Kidney capillary endothelial cell (primary cell): ENCODE measurements around the gene OAS2.

Experiments used
- DNase-seq: peaks from one replicate; pipeline ENCODE4 v3.0.0-alpha.2; 2018; ENCODE audit warnings: low spot score

OAS2 gene

GRCh38 chr12:113022563-113023297, 44.4 kb downstream of the OAS2 start:
- DNase-seq, result no peak

GRCh38 chr12:113027726-113028125, 49.4 kb downstream of the OAS2 start:
- DNase-seq, result no peak

GRCh38 chr12:113030875-113031525, 52.7 kb downstream of the OAS2 start:
- peak; percentile 56 for DNase-seq

GRCh38 chr12:113039911-113040445, 61.7 kb downstream of the OAS2 start:
- DNase-seq, result peak; percentile 6

GRCh38 chr12:113040722-113041171, 62.4 kb downstream of the OAS2 start:
- peak; percentile 86 for DNase-seq

- DNase-seq, result no peak
These were observed 63.2 kb downstream of the OAS2 start for GRCh38 chr12:113041560-113041959.

GRCh38 chr12:113043240-113043639, 64.9 kb downstream of the OAS2 start:
- no peak for DNase-seq

- DNase-seq, result no peak
These were observed 66.2 kb downstream of the OAS2 start for GRCh38 chr12:113044516-113044915.

- DNase-seq, result peak; percentile 60
These were observed 70.4 kb downstream of the OAS2 start for GRCh38 chr12:113048716-113049127.

GRCh38 chr12:113049976-113050742, 71.8 kb downstream of the OAS2 start:
- no peak for DNase-seq

- DNase-seq, result no peak
These were observed 72.5 kb downstream of the OAS2 start for GRCh38 chr12:113050795-113051194.

- DNase-seq, result no peak
These were observed 73.4 kb downstream of the OAS2 start for GRCh38 chr12:113051759-113052158.

GRCh38 chr12:113052326-113052725, 74.0 kb downstream of the OAS2 start:
- no peak for DNase-seq

- DNase-seq, result no peak
These were observed 76.7 kb downstream of the OAS2 start for GRCh38 chr12:113054948-113055486.

GRCh38 chr12:113055594-113056380, 77.5 kb downstream of the OAS2 start:
- DNase-seq, result no peak

GRCh38 chr12:113056381-113056630, 78.0 kb downstream of the OAS2 start:
- no peak for DNase-seq

GRCh38 chr12:113056631-113057488, 78.5 kb downstream of the OAS2 start, which contains the start of gene DTX1:
TSS of gene DTX1 (plus strand) at chr12:113056730. CDS start at chr12:113058193, 1,463 bp downstream.
- no peak for DNase-seq

- no peak for DNase-seq
These were observed 79.5 kb downstream of the OAS2 start for GRCh38 chr12:113057565-113058485.

GRCh38 chr12:113058553-113058952, 80.2 kb downstream of the OAS2 start:
- no peak for DNase-seq
